Stimulated activated CD8-positive, alpha-beta memory T cell treated with anti-CD3 and anti-CD28 coated beads, Interleukin-12 subunit alpha, Interleukin-12 subunit beta, amount 100 ng/mL, for 24 hours (primary cell): ENCODE results near the gene SBF2.

Source experiments
- DNase-seq: peaks from one replicate; pipeline ENCODE4 v3.0.0-alpha.2; 2020; ENCODE audit errors: extremely low read depth

Gene SBF2

DNA sequence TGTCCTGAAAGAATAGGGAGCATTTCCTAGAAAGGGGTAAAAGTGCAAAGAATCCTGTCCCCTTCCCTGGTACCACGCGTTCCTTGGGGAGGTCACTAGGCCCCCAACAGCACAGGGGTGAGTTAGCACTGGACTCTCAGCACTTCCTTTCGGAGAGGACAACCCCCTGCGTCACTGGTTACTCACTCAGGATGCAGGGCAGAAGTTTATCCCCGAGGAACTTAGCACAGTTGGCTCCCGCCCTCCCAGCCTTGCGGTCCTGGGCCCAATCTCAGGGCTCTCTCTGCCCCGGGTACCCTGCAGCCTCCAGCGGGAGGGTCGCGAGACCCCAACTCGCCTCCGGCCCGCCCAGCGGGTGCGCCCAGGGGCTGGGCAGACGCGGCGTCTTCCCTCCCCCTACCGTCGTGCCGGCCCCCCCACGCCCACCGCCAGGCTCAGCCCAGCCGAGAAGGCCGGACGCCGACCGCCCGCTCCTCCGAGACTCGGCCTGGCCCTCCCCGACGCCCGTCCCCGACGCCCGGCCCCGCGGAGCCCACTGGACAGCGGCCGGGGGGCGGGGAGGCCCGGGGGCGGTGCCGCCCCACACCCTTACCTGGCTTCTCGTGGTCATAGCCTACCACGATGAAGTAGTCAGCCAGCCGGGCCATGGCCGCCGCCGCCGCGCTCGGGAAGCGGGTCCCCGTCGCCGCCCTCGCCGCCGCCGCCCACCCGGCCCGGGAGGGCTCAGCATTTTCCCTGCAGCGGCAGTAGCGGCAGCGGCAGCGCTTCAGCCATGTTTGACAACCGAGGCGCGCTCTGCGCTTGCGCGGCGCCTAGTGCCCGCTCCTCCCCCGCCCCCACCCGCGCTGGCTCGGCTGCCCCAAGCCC lies at the start of gene SBF2:
TSS of gene SBF2 (minus strand) at position 797 of the 867 bp plus-strand sequence. CDS start at position 647, 150 bp downstream.
- DNase-seq, result no peak

DNA sequence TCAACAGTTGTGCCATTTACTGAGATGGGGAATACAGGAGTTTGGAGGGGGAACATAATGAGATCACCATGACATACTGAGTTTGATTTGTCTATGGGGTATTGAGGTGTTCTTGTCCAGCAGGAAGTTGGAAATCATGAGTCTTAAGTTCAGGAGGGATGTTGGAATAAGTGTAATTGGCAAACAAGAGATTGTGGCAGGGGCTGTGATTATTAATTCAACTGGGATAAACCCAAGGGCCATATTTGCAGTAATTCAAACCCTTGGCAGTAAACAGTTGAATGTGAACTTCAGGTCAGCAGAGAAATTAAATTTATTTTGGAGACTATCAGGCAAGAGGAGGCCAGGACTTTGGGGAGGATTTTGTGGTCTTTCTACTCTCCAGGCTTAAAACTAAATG lies 44.3 kb upstream of the SBF2 start:
- DNase-seq, result no peak

DNA sequence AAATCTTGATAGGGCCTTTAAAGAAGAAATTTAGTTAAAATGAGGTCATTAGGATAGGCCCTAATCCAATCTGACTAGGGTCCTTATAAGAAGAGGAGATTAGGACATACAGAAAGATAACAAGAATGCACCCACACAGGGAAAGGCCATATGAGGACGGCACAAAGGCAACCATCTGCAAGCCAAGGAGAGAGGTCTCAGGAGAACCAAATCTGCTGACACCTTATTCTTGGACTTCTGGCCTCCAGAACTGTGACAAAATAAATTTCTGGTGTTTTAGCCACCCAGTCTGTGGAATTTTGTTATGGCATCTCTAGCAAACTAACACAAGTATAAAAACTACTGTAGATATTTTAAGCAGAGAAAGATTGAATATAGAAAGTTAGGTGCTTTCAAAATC lies 39.5 kb upstream of the SBF2 start:
- DNase-seq, result no peak

DNA sequence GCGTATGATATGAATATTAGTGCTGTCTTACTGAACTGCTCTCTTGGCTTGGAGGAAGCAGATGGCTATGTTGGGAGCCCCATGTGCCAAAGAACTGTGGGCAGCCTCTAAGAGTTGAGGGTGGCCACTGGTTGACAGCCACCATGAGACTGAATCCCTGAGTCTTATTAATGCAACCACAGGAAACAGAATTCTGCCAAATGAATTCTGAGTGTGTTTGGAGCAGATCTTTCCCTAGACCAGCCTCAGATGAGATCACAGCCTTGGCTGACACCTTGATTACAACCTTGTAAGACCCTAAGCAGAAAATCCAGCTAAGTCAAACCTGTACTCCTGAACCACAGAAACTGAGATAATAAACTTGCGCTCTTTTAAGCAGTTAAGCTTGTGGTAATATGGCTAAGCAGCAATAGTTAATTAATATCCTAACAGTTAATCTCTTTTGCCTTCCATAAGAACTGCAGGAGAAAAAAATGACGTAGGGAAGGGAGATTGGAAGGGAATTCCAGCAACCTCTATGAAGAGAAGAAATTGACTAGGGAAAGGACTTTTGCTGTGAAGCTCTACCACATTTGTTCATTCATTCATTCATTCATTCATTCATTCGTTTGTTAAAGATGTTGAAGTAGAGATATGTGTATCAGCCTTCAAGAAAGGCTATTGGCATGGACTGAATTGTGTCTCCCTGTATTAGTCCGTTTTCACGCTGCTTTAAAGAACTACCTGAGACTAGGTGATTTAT lies 37.7 kb upstream of the SBF2 start:
- DNase-seq, result no peak

DNA sequence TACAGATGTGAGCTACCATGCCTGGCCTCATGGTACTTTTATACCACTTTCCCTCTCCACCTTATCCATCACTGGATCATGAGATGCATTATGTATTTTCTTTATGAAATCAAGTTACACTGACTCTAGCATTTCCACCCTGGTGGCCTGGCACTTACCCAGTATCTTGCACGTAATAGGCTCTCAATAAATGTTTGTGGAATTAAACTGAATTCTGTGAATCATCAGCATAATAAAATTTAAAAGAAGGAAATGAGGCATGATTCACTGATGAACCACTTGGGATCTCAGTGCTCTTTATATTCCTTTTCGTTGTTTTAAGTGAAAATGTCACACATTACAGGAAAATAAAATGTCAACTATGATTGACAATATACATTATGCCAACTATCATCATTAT lies 35.9 kb upstream of the SBF2 start:
- DNase-seq, result no peak

DNA sequence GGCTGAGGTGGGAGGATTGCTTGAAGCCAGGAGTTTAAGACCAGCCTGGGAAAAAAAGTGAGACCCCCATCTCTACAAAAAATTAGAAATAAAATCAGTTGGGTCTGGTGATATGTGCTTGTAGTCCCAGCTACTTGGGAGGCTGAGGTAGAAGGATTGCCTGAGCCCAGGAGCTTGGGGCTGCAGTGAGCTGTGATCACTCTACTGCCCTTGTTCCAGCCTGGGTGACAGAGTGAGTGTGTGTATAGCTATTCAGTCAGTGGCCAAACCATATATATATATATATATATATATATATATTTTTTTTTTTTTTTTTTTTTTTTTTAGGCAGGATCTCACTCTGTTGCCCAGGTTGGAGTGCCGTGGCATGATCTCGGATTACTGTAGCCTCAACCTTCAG lies 35.3 kb upstream of the SBF2 start:
- DNase-seq, result no peak

DNA sequence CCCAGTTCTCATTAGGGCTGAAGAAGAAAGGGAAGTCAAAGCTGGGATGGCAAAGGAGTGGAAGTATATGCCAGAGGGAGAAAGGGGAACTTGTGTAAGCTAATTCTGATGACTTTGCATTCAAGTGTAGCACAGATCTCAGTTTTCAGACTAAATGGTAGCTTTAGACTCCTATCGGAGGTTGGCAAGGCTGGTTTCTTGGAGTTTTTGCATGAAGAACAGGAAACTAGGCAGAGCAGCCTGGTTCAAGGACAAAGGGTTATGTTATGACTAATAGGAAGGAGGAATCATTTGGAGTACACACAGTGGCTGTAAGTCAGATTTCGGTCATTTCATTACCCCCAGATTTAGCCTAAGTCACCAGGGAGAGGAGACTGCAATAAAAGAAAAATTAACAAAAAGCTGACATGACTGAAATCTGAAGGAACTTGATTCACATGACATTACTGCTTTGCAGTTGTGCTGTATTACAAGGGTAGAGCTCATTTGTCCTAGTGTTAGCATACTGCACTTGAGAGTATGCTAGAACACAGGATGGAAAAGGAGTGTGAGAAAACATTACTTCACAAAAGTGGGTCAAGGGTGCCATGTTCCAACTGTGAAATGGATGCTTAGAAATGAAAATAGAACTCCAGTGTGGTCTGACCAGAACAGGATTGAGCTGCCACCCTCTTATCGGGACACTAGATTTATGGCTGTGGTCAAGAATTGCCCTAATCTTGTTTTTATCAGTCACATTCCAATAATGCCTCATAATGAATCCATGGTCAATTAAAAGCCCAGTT lies 34.5 kb upstream of the SBF2 start:
- DNase-seq, result no peak

DNA sequence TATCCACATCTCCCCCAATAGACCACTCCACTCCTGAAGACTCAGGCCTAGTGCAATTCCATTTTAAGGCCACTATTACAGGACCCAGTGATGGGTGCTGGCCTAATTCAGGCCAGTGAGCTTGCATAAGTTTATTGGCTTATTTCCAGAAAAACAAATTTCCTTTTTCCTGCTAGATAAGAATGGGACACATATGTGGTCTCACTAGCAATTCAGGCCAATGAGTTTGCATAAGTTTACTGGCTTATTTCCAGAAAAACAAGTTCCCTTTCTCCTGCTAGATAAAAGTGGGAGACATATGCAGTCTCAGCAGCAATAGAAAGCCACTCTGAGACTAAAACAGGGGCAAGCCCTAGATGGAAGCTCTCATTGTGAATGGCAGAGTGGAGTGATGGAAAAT lies 33.2 kb upstream of the SBF2 start:
- no peak for DNase-seq

DNA sequence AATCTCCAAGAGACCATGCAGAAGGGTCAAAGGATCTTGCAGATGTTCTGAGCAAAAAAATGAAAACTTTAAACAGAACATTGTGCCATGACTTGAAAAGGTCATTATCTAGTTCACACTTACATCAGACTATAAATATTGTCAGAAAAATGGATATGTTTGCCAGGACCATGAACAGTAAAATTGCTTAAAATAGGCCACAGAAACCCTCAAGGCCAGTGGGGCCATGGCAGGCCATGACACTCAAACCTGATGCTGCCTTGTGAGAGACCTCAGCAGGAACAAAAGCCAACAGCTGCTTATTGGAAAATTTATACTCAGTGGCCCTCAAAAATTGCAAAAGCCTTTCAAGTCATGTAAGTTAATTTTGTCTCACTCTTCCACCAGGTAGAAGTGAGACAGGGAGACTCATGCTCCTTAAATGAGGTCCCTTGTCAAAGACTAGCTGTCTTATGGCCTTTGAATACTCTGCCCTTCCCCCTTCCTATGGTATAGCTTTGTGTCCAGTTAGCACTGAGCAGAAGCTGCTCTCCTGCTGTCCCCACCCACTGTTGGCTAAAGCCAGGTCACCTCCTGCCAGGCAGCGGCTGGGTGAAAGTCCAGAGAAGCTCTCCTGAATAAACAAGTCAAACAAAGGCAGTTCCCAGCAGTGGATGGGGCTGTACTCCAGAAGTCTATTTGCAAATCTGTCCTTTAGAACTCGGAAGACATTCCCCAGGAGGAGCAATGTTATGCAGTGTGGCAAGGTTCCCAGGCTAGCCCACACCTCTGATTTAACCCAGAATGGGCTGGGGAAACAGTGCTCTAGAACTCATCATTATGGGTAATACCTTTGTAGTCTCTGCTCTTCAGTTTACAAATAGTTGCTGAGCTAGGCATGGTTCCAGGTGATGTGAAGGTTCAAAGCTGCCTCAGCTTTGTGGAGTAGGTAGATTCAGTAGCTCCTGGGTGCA lies 32.3 kb upstream of the SBF2 start:
- DNase-seq, result no peak

DNA sequence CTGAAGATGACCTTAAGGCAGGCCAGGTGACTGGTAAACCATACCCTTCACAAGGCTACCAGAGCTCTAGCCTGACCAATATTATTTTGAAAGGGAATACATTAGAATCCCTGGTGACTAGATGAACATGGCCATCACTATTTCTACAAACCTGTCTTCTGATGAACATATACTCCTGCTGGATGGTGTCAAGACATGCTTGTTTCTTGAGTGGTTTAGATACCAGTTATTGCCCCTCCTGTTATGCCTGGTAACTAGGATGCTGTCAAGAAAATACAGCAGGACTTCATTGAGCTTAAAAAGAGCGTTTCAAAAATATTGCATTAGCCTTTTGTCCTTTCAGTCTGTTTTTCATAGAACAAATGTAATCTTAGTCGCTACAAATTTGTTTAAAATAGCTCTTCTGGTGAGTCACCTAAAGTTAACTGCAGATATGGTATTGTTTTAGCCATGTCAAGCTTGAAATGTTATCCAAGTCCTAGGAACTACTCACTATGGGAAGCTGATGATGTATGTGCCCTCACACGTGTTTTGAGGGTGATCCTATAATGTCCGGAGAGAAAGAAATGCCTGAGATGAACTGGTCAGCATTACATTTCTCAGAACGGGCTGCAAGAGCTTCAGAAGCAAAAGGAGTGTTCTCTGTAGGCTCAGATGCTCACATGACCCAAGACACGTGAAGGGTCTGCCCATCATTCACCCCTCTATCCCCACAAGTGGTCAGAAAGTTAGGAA lies 31.4 kb upstream of the SBF2 start:
- DNase-seq, result no peak

DNA sequence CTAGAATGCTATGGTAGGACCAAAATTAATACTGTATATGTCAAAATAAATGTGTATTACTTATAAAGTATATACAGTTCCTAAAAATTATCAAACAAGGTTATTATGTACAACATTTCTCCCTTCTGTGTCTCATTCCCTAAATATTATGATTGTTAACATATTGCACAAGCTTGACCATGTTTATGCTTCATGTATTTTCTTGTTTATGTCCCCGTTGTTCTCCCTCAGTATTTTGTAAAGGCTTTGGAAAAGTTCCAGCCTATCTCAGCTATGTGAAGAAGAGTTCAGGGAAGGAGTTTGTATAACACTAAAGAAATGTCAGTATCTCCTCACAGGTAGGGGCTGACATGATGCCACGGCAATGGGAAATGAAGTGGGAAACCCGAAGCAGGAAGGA lies 30.5 kb upstream of the SBF2 start:
- DNase-seq, result no peak

DNA sequence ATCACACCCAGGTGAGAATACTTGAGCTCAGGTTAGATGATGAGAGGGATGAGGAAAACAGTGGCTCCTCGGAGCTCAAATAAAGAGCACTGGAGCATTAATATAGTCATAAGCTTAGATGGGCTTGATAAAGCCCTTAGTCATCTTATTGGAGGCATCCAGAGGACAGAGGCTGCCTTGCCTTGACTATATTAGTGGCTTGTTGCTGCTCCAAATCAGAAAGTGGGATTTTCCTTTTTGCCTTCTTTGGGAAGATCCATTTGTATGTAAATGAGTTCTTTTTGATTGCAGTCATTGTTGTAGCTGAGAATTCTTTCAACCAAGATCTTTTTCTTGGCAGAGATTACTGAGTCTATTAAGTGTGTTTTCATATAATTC lies 29.8 kb upstream of the SBF2 start:
- no peak for DNase-seq

DNA sequence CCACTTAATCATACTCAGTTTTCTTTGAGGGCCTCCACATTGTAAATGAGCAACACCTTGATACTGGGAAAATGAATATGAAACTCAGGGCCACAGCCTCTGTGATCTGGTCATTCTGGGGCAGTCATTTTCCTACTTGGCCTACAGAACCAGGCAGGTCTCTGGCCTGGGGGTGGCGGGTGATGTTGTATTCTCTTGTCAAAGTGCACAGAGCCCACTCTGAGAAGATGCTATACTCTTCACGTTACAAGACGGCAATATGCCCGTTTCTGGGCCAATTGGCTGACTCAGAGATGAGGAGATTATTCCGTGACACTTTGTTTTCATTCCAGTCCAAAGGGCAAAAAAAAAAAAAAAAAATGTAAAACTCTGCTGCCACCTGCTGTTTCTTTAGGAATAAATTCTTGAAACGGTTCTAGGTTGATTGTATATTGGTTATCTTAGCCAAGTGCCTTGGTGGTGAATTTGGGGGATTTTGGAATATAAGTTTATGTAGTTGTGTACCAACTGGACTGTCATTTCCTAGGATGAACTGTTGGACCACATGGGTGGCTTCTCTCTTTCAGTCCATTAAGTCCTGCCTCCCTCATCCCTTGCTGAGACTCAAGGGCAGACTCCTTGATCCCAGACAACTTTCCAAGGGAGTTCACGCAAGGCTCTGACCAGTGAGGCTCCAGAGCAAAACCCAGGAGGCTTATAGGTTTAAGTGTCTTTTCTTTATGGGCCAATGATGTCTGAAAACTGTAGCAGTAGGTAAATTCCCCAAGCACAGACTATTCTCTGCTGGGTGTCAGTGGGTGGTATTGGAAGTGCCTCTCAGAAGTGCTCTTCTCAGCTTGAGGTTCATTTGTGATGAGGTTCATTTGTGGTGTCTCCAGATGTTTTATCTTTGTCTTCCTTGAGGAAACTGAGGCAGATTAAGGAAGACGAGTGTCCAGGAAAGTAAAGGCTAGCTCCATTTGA lies 29.1 kb upstream of the SBF2 start:
- DNase-seq, result no peak

DNA sequence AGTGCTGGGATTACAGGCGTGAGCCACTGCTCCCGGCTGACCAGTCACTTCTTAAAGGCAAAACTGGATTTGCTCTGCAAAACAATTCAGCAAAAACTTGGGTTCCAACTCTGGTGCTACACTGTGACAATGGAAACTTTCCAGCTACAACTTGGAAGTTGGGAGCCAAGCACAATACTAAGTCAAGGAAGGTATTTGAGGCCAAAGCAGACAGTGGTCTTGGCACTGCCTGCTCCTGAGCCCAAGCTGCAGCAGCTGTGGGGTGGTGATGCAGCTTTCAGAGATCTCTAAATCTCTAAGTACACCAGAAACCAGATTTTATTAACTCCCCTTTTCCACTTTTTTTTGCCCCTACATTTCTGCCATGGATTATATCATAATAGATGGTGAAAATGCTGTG lies 28.4 kb upstream of the SBF2 start:
- no peak for DNase-seq

DNA sequence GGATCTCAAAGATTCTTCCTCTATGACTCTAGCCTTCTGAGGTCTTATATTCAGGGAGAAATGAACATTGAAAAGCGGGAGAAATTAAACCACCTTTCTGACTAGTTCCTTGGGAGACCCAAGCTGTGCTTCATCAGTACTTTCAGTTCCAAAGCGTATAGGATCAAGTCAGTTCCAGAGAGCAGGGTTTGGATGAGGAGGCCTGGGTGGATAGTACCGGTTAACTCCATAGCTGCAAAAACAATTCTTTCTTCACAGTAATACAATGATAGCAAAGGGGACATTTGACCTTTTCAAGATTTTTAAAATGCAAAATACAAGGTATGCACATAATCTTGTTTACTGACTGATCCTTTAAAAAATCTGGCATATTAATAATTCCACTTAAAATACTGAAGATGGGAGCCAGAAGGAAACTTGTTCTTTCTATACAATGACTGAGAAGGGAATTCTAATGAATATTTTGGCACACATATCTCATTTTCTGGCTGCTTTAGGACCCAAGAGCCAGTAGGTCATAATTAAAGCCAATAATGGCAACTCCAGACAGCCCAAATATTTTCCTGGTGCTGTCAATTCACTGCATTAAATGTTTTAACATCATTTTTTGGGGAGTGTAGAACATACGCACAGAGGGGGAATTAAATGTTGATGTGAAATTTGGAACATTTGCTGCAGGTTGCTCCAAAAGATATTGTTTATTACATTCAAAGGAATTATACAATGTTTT lies 26.9 kb upstream of the SBF2 start:
- DNase-seq, result no peak

DNA sequence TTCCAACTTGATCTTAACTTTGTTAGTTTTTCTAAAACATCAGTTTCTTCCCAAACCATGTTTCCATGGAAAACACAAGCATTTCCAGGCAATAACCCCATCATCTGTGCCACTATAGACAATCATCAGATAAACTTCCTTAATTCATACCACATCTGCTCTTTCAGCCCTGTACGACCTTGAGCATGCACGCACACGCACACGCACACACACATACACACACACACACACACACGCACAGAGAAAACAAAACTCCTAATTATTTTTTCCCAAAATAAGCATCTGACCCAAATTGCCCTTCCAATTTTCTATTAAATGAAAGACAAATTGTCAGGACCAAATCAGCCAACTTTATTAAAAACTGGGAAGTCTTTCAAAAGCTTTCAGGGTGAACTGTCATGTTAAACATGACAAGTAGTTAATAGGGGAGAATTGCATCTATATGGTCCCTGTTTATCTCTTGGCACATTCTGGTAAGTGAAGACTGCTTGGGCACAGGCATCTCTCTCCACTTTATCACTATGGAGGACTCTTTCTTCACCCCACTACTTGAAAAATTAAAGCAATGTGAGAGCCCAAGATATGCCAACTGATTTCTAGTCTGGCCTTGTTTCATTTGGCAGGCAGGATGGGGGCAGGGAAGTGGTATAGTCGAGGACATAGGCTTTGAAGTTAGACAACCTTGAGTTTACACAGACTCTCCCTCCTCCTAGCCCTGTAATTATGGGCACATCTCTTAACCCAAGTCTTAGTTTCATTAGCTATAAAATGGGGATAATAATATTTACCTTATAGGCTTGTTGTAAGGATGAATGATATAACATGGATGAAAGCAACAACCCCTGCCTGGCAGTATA lies 25.9 kb upstream of the SBF2 start:
- DNase-seq, result no peak

DNA sequence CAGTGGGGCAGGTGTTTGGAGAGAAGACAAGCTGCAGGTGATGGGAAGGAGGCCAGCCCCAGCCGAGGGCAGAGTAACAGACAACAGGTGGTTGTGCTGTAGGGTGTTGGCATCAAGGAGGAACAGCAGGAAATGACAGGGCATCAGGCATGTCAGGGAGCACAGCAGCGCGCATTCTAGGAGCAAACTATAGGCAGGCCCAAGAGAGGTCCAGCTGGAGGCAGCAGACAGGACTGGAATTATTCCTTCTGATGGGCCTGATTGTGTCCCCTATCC lies 24.4 kb upstream of the SBF2 start:
- DNase-seq, result no peak
